Hematopoietic multipotent progenitor cell treated with erythropoietin and hydrocortisone succinate and interleukin-3 and kit ligand, for 8 days (in vitro differentiated cells): ENCODE results near the gene GSE1.
"Not testable (repeated sequence)": the region's sequence is repeated elsewhere in the genome, so short reads cannot be mapped to it uniquely, and the experiment has no call there.

Source experiments
- DNase-seq: peaks from one replicate; pipeline ENCODE4 v3.0.0-alpha.2; 2015

GSE1 gene

DNA sequence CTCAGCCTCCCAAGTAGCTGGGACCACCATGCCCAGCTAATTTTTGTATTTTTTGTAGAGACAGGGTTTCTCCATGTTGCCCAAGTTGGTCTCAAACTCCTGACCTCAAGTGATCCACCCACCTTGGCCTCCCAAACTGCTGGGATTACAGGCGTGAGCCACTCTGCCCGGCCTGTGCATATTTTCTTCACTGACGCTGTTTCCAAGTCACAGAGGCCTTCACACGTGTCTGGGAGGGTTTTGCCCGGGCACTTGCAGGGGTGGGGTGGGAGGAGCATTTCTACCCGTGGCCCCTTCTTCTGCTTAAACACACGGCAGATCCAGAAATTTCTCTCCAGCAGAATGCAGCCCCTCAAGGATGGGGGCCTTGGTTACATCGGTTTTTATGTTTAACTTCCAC, 20.8 kb upstream of the GSE1 start:
- DNase-seq, result not testable (repeated sequence)

DNA sequence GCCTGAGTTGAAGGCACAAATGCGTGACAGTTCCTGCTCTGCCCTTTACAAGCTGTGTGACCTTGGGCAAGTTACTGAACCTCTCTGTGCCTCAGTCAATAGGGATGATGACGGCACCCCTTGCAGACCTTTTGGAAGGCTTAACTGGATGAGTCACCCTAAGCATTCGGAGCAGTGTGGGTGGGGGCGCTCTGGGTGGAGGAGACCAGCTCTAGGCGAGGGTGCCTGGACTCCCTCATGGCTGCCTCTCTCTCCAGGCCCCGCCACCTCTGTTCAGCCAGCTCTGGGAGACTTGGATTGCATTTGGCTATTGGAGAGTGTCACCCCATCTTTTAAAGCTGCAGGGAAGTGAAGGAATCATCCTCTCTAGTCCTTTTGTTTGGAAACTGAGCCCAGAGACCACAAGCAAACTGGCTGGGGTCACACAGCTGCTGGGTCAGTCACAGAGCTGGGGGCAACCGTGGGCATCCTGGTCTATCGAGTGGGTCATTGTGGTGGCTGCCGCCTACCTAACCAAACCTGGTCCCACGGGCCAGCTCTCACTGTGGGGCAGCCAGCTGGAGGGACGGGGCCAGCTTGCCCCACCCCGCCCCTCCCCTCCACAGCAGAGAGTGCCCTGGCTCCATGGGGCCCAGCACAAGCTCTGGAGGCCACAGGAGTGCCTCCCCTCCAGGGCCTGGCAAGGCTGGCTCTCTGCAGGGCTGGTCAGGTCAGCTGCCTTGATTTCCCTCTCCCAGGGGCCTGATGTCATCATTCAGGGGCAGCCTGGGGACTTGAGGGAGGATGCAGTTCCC, 20.2 kb upstream of the GSE1 start:
- peak; percentile 38 for DNase-seq

DNA sequence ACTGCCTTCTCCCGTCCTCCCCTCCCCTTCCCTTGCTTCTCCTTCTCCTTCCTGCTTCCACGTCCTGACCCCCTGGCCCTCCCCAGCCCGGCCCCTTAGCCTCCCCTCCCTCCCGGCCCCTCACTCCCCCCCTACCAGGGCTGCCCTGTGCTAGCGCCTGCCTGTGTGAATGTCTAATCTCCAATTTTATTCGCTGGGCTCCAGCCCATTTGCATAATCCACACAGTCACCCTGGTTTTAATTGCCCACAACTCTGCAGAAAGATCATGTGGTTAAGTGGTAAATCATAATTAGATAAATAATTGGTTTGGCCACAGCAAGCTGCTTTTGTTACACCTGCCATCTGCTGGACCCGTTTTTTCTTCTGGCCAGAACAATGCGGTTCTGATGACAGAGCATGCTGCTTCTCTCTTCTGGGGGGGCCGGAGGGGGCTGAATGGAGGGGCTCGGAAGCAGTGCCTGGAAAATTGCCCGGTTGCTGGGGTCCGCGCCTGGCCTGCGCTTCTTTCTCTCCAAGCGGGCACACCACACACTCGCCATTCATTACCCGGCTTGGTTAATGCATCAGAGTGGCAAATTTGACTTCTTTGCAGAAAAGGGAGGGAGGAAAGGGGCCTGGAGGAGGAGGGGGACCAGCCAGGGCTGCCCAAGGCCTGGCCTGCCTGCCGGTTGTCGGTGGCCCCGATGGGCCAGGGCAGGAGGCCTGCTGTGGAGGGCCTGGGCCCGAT, 19.5 kb upstream of the GSE1 start:
- DNase-seq, result peak; percentile 42

DNA sequence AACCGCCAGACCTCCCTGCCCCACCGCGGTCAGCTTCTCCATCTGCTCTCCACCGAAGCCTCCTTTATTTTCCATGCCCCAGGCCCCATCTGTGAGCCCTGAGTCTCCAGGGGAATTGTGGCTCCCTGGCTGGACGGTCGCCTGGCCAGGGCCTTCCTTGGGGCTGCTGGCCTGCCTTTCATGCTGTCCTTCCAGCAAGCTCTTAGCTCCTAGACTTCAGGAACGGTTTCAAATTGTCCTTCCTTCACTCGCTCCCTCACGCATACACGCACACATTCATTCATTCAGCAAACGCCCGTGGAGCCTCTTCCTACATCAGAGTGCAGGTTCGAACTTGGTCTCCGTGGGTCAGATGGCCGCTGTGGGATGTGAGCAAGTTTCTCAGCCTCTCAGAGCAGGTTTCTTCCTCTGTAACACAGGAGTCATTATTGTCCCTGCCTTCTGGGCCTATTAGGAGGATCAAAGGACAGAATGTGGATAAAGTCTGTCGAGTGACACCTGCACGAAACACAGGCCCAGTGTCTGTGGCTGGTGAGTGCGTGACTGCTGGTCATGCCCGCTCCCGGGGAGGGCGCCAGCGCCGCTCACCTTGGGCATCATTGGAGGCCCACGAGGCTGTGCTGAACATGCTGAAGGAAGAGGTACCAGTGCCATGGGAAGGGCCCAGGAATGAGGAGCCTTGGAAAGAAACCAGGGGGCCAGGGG, 18.7 kb upstream of the GSE1 start:
- DNase-seq, result no peak

DNA sequence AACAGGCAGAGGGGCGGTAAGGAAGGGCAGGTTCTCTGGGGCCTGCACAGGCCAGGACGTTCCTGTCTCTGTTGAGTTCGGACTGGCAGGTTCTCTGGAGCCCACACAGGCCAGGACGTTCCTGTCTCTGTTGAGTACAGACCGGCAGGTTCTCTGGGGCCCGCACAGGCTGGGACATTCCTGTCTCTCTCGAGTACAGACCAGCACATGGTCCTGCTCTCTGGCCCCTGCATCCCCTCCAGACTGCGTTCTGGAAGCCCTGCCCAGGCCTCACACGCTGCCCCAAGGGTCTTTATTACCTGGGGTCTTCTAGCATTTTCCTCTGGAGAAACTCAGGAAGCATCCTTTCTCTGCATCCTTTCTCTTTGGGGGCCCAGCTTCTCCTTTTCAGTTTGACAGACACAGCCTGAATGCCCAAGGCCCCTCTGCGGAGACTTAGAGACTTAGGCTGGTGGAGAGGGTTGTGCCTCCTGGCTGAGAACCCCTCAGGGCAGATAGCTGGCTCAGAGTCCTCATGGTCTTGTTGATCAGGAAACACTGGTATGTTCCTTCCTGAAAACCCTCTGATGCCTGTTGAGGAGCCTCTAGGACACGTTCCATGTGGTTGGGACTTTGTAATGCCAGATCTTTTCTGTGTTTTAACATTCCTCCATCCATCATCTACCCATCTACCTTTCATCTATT, 18.0 kb upstream of the GSE1 start:
- DNase-seq, result no peak

DNA sequence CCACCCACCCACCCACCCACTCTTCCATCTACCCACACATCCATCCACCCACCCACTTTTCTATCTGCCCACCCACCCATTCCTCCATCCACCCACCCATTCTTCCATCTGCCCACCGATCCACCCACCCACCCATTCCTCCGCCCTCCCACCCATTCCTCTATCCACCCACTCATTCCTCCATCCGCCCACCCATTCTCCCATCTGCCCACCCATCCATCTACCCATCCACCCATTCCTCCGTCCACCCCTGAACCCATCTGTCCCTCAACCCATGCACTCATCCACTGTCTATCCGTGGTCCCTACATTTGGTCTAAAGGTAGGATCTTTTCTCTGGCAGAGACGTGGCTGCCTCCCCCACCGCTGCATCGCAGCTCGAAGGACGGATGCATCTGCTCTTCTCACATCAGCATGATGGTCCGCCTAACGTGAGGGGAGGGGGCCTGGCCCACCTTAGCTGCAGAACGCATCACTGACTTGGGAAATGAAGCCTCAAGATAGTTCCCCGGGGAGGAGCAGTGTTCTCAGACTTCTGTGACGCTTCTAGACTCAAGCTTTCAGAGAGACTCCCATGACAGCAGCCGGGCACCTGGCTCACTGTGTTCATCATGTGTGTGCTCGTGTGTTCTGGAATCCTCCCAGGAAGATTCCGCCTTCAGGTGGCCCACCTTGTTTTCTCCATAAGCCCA, 17.2 kb upstream of the GSE1 start:
- DNase-seq, result no peak

DNA sequence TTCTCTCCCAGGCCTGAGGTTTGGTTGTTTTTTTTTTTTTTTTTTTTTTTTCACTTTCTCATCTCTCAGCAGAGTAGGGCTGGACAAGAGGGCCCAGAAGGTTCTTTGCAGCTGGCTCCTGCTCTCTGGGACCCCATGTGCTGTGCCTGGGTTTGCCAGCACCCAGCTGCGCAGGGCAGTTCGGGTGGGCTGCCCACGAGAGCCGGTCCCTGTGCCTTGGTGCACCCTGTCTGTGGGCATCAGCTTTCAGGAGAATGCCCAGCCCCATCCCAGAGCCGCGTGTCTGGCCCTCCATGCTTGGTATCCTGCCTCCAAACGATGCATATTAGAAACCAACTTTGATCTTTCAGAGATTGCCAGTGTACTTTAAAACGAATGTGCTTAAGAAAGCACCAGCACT, 15.0 kb upstream of the GSE1 start:
- DNase-seq, result no peak

DNA sequence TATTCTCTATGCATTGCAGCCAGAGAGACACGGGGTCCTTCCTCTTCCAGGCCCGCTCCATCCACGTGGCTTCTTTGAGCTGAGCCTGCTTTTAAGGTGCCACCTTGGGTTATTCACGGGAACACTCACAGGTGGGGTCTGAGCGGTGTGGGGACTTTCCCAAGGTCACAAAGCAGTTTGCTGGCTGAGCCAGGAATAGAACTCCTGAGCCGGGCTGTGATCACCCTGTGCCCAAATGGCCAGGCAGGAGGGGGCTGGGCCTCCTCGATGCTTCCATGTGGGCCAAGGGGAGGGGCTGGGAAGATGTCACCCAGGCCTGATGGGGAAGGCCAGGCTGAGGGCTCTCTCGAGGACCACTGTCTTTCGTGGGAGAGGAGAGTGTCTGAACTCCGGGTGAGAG, 13.0 kb upstream of the GSE1 start:
- no peak for DNase-seq

DNA sequence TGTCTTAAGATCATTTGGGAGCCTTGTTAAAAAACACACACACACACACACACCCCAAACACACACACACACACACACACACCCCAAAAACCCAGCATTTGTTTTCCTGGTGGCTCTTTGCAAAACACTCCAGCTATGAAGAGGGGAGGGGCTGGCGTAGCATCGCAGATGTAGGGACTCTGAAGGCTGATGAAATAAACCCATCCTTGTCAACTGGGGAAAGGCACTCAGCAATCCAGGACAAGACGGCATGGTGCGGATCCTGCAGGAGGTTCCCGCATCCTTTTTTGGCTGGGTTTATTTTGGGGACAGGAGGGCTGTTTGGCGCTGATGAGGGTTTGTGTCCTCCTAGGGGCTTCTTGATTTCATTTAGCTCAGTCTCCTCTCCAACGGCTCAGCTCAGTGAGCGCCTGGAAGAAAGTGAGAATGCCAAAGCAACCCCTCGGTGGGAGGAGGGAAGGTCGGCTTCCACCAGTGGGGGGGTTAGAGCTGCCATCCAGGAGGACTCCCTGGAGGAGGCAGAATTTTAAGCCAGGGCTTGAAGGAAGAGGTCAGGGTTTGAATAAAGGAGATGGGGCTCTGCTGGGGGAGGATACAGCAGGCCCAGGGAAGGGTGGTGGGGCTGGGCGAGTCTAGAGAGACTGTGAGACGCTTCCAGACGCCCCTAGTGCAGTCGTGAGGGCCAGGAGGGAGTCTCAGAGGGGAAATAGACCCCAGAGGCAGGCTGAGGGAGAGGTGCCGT, 12.4 kb upstream of the GSE1 start:
- DNase-seq, result no peak

DNA sequence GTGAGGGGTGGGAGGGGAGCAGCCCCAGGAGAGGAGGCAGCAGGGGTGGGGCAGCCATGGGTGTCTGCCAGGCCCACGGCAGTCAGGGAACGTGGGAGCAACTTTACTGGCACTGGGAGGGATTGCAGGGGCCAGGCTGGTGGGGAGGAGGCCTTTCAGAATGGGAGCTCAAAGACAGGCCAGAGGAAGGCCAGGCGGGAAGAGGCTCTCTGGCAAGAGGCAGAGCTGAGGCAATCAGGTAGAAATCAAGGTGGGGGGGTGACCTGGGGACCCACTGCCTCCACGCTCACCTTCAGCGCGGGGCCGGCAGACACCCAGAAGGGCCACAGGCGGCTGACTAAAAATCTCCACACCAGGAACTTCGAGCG, 11.9 kb upstream of the GSE1 start:
- DNase-seq, result no peak

DNA sequence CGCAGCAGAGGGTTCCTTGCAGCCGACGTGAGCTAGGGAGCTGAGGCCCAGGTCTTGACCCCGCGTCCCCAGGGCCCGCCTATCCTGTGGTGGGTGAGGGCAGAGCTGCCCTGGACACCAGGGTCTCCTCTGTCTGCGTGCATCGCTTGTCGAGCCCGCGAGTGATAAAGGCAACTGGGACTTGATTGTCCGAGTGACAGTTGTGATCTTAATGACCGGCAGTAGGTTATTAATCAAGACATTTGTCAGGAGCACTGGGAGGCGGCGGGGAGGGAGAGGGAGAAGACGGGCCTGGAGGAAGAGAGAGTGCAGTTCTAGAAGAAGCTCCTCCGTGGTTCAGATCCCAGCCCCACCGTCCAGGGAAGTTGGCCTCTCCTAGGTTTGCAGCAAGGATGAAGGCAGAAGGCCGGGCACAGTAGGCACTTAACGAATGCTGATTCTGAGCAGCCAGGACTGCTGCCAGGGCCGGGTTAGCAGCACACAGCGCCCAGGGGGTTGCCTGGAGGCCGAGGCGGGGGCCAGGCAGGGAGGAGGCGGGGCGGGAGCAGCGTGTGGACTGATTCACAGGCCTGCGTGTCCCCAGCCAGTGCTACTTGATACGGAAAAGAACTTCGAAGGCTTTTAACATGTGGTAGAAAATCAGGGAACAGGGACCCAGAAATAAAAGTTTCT, 11.3 kb upstream of the GSE1 start:
- no peak for DNase-seq

DNA sequence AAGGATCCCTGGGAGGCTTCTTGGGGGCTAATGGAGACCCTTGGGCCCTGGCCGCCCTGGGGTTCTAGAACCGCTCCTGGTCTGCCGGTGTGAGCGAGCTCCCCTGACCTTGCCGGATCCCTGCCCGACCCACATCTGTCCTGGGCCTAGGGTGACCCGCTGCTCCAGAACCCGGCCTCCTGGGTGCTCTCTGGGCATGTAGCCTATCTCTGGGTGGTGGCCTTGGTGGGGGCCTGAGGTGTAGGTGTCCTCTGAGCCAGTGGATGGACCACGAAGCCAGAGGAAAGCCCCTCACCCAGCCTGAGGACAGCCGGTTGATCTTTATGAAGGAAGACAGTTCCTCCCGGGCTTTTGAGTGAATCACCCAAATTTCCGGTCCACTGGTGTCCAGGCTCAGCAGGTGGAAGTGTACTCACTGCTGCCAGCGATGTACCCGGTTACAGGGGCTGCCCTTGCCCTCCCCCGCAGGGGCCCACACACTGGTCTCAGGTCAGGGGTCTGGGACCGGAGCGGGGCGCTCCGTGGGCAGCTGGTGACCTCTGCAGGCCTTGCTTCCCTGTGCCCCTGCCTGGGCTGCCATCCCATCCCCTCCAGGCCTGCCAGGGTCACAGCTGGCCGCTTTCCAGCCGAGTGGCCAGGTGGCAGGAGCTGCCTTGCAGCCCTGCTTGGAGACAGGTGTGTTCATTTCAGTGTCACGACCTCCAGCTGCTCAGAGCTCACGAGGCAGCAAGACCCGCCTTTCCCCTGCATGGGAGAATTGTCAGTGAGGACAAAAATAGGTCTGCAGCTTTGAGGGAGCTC, 10.5 kb upstream of the GSE1 start:
- DNase-seq, result no peak

DNA sequence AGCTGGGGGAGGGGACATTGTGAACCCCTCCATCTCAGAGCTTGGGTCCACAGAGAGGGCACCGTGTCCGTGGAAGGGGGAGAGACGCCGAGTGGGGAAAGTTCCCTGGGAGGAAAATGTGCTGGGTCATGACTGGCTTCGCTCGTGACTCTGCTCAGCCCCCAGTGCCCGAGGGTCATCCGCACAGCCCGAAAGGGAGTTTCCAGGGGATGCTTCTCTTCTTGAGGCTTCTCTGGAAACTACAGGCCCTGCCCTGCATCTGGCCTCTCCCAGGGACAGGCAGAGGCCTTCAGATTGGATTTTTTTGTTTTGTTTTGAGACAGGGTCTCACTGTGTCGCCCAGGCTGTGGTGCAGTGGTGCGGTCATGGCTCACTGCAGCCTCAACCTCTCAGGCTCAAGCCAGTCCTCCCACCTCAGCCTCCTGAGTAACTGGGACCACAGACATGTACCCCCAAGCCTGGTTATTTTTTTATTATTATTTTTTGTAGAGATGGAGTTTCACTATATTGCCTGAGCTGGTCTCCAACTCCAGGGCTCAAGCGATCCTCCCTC, 9.8 kb upstream of the GSE1 start:
- no peak for DNase-seq

DNA sequence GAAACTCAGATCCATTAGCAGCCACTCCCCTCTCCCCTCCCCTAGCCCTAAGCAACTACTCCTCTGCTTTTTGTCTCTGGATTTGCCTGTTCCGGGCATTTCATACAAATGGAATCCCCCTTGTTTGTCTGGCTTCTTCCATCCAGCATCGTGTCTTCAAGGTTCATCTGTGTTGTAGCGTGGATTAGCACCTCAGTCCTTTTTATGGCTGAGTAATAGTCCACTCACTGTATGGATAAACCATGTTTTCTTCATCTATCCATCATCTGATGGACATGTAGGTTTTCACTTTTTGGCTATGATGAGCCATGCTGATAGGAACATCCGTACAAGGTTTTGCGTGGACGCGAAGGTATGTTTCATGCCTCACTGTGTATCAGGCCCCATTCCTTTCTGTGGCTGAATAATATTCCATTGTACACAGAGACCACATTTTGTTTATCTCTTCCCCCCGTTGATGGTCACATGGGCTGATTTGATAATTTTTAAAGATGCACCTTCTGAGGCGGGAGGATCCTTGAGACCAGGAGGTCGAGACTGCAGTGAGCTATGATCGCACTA, 8.9 kb upstream of the GSE1 start:
- peak; percentile 45 for DNase-seq

DNA sequence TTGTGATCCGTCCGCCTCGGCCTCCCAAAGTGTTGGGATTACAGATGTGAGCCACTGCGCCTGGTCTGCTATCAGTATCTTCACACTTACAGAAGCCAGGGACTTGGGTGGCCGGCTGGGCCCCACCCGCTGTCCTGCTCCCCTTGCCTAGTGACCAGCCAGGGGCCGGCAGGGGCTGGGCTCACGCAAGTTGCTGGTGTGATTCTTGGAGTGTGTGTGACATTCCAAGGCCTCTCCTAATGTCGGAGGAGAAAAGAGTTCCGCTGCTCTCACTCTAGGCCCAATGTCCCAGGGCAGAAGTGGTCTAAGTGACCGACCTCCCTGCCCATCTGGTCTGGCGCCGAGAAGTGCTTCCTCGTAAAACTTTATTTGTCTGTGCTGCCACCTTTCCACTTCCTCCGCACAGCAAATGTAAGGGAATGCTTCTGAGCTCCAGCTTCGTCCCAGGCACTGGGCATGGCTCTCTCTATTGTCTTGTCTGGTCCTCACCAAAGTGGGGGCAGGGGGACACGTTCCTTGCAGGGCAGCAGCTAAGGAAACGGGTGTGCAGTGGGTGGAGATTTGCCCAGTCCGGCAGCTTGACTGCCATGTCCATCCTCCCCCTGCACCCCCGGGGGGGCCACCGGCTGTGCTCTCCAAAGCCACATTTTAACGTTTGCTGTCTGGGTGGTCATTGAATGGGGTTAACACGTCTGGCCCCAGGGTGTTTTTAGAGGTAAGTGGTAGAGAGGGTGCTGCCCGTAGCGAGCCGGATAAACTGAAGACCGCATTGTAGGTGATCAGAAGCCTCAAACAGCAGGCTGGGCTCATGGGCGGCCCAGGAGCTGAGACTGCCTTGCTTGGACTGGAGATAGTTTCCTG, 7.8 kb upstream of the GSE1 start:
- no peak for DNase-seq

DNA sequence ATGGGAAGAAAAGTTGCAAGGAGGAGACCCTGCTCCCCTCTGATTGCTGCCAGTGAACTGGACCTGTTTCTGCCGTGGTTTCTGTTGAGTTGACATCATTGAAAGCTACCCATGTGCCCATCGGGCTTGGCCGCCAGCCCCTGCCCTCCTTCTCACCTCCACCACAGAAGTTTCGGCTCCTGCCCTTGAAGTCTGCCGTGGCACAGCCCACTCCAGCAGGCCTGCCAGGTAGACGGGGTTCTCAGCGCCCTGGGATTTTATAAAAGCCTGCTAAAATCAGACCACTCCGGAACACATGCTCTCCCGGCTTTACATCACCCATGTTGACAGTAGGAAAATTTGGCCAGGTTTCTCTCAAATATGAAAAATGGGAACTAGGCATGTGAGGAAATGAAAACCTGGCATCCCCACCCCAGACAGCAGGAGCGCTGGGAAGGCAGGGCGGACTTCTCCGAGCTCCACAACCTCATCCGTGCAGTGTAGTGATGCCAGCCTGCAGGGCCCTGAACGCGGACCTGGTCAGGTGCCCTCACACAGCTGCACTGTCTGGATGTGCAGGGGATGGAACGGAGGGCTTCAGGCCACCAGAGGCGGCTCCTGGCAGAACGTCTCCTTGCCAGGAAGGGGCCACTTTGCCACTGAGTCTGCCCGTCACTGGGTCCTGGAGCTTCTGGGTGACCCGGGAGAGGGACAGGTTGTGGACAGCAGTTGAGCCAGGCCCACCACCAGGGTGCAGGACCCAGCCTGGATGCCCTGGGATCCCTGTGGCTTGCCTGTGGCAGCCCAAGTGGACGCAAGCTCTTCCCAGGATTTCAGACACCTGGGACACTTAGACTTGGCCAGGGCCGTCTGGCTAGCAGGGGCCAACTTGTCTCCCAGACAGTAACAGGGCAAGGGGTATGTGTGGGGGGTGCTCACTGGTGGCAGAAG, 6.9 kb upstream of the GSE1 start:
- no peak for DNase-seq

DNA sequence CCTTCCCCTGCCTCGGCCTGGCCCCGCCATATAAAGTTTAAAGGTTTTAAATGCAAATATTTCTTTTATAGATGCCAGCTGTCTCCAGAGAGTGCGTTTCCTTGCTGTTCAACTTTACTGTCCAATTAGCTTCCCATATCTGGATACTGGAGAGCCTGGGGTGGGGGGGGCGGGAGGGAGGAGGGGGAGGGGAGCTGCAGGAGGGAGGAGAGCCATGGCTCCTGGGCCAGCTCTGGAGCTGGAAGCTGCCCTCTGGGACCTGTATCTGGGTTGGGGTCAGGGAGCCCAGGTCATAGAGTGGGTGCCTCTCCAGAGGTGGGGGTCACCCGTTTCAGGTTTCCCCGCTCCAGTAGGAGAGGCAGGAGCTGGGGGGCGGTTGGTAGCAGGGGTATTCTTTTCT, 6.2 kb upstream of the GSE1 start:
- no peak for DNase-seq

DNA sequence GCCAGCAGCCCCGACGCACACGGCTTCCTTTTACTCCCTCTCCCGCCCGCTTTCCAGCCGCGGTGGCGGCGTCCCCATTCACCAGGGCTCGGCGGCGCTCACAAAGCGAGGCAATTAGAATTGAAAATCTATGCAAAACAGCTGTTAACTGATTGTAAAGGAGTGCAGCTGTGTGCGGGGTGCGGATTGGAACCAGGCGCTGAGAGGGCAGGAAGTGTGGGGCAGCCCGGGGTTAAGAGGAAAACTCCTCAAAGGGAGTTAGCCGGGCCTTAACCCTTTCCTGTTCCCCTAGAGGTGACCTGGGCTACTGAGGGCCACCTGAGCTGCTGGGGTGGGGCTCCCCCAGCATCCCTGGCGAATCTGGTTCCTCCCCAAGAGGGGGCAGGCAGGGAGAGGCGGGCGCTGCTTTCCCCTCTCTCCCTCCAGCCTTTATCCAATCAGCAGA, 5.8 kb upstream of the GSE1 start:
- peak; percentile 52 for DNase-seq
